HT1080 (cell line): ENCODE measurements around the gene NME2. TPM values are rescaled to one million over a fixed set of nuclear protein-coding genes. Genes with fewer than 3 reads are reported as not detected.
"Not testable (repeated sequence)": the region's sequence is repeated elsewhere in the genome, so short reads cannot be mapped to it uniquely, and the experiment has no call there.

ENCODE experiments used
- DNase-seq: peaks from one replicate; pipeline ENCODE4 v3.0.0-alpha.2; 2015; ENCODE audit warnings: low read depth
- total RNA-seq: library from RNA; depleted of rRNA; stranded (reverse); fragments of >200 nt; shearing (Covaris generic); gene quantifications from 2 replicates; pipeline ENCODE4 v1.2.3, GENCODE V29; 2014

NME2 gene
- total RNA-seq, 1 experiment from 2014 or later = 903 TPM

- no peak for DNase-seq
Observed at GRCh38 chr17:51152766-51153209, 13.4 kb upstream of the NME2 start.

- DNase-seq = peak; percentile 98
Observed at GRCh38 chr17:51153210-51154072, 12.8 kb upstream of the NME2 start, which contains the start of gene NME1. Gene NME1, plus strand, starts transcription at chr17:51153559. Its CDS starts 2,096 bp downstream, at chr17:51155655.

GRCh38 chr17:51154176-51154575 is 12.0 kb upstream of the NME2 start:
- no peak for DNase-seq

- DNase-seq = no peak
Observed at GRCh38 chr17:51155416-51155815, 10.8 kb upstream of the NME2 start.

GRCh38 chr17:51159604-51160003 is 6.6 kb upstream of the NME2 start:
- DNase-seq = no peak

GRCh38 chr17:51161541-51161940 is 4.7 kb upstream of the NME2 start:
- DNase-seq = no peak

GRCh38 chr17:51164911-51165679 is 1.1 kb upstream of the NME2 start:
- peak; percentile 20 for DNase-seq

GRCh38 chr17:51165680-51166197 is 472 bp upstream of the NME2 start:
- no peak for DNase-seq

- DNase-seq = peak; percentile 58
Observed at GRCh38 chr17:51166987-51167931, 1.0 kb downstream of the NME2 start.

- DNase-seq = no peak
Observed at GRCh38 chr17:51169340-51169739, 3.1 kb downstream of the NME2 start.

- no peak for DNase-seq
Observed at GRCh38 chr17:51170736-51171135, 4.5 kb downstream of the NME2 start.

GRCh38 chr17:51172030-51172429 is 5.8 kb downstream of the NME2 start:
- not testable (repeated sequence) for DNase-seq

GRCh38 chr17:51180486-51180885 is 14.3 kb downstream of the NME2 start:
- DNase-seq = no peak

- no peak for DNase-seq
Observed at GRCh38 chr17:51184124-51184523, 17.9 kb downstream of the NME2 start.

GRCh38 chr17:51185763-51186332 is 19.6 kb downstream of the NME2 start:
- DNase-seq = no peak

- no peak for DNase-seq
Observed at GRCh38 chr17:51188271-51188833, 22.1 kb downstream of the NME2 start.

GRCh38 chr17:51189162-51189561 is 23.0 kb downstream of the NME2 start:
- DNase-seq = no peak

- no peak for DNase-seq
Observed at GRCh38 chr17:51189628-51190027, 23.4 kb downstream of the NME2 start.

- no peak for DNase-seq
Observed at GRCh38 chr17:51191895-51192294, 25.7 kb downstream of the NME2 start.

GRCh38 chr17:51197754-51198153 is 31.5 kb downstream of the NME2 start:
- no peak for DNase-seq
